GM10847 (cell line): Measurements from ENCODE around the gene FAM117A.

Experiments used
- POLR2A ChIP-seq: IDR thresholded peaks from 2 replicates; pipeline ENCODE4 v1.6.1; 2011; ENCODE audit not compliant: insufficient read length; ENCODE audit errors: extremely low read depth

The FAM117A gene

GRCh38 chr17:49748791-49749190, 15.1 kb downstream of the FAM117A start:
- no peak for TF ChIP-seq POLR2A

GRCh38 chr17:49748223-49748622, 15.7 kb downstream of the FAM117A start:
- TF ChIP-seq POLR2A, result no peak

GRCh38 chr17:49747632-49748031, 16.3 kb downstream of the FAM117A start:
- TF ChIP-seq POLR2A, result no peak

- TF ChIP-seq POLR2A, result no peak
Observed at GRCh38 chr17:49746791-49747490, 17.0 kb downstream of the FAM117A start.

- no peak for TF ChIP-seq POLR2A
Observed at GRCh38 chr17:49745175-49746139, 18.5 kb downstream of the FAM117A start.

- no peak for TF ChIP-seq POLR2A
Observed at GRCh38 chr17:49742166-49742638, 21.7 kb downstream of the FAM117A start.

- TF ChIP-seq POLR2A, result no peak
Observed at GRCh38 chr17:49741692-49742076, 22.2 kb downstream of the FAM117A start.

- TF ChIP-seq POLR2A, result no peak
Observed at GRCh38 chr17:49741009-49741691, 22.8 kb downstream of the FAM117A start.

- no peak for TF ChIP-seq POLR2A
Observed at GRCh38 chr17:49739641-49740271, 24.2 kb downstream of the FAM117A start.

- TF ChIP-seq POLR2A, result no peak
Observed at GRCh38 chr17:49738456-49739163, 25.3 kb downstream of the FAM117A start.

GRCh38 chr17:49734515-49735490, 29.1 kb downstream of the FAM117A start:
- TF ChIP-seq POLR2A, result no peak

- no peak for TF ChIP-seq POLR2A
Observed at GRCh38 chr17:49731435-49731831, 32.5 kb downstream of the FAM117A start.

GRCh38 chr17:49730785-49731434, 33.0 kb downstream of the FAM117A start:
- TF ChIP-seq POLR2A, result no peak
